Prostate gland (tissue), 2 donors: ENCODE measurements around the gene CRIP2. TPM values are rescaled to one million over a fixed set of nuclear protein-coding genes. Genes with fewer than 3 reads are reported as not detected.

Experiments
- DNase-seq: peaks from one replicate; pipeline ENCODE4 v3.0.0-alpha.2; 2019; ENCODE audit warnings: low spot score
- H3K27ac ChIP-seq, 2 donors: fragments of 200-600 bp; sonication (generic); 2 replicates each; pipeline ENCODE4 v1.5.1; 2017 to 2019
- H3K27me3 ChIP-seq: fragments of 200-600 bp; sonication (generic); replicated peaks from 2 replicates; pipeline ENCODE4 v1.5.1; 2019; ENCODE audit not compliant: insufficient read depth
- H3K36me3 ChIP-seq, 2 donors: fragments of 200-600 bp; sonication (generic); 1 replicate in 1 of 2; 2 replicates in 1 of 2; pipeline versions ENCODE4 v1.5.1 to v1.8.1; 2017 to 2019
- H3K4me1 ChIP-seq: fragments of 200-600 bp; sonication (generic); replicated peaks from 2 replicates; pipeline ENCODE4 v1.5.1; 2019
- H3K4me3 ChIP-seq, 2 donors: fragments of 200-600 bp; sonication (generic); 2 replicates each; pipeline ENCODE4 v1.5.1; 2017 to 2019
- H3K9me3 ChIP-seq: fragments of 200-600 bp; sonication (generic); 2 replicates; pipeline ENCODE4 v1.5.1; 2017
- POLR2A ChIP-seq: fragments of 450-650 bp; IDR thresholded peaks from one replicate; pipeline ENCODE4 v1.6.1; 2016; ENCODE audit warnings: antibody characterized with exemption, mild to moderate bottlenecking
- POLR2AphosphoS5 ChIP-seq: sonication (generic); formaldehyde crosslinking; IDR thresholded peaks from one replicate; pipeline ENCODE4 v1.6.1; 2017; ENCODE audit warnings: antibody characterized with exemption
- whole genome bisulfite sequencing: methylation state at CpG from one replicate; pipeline ENCODE4 v1.1.5; 2018; 5-methylcytosine and 5-hydroxymethylcytosine counted together
- intact Hi-C: fragments of 100-400 bp; cut with DNase I; formaldehyde crosslinking; loops from one replicate; pipeline ENCODE4 v1.14.2; 2022
- total RNA-seq, 2 donors: library from RNA; depleted of rRNA; stranded (reverse); fragments of >200 nt; gene quantifications; one replicate each; pipeline ENCODE4 v1.1.0, GENCODE V29; 2016
- TF ChIP-seq, protein P1 (sequence below), 4 experiments: fragments of 200-600 bp in 2 of 4; fragments of 450-650 bp in 2 of 4; sonication (generic) in 2 of 4; IDR thresholded peaks; 1 replicate in 3 of 4; 2 replicates in 1 of 4; pipeline ENCODE4 v1.5.1; 2016 to 2019; ENCODE audit warnings: antibody characterized with exemption in 4 of 4, mild to moderate bottlenecking in 2 of 4, moderate library complexity in 2 of 4

Gene CRIP2
- total RNA-seq, 2 donors from 2014 or later: 86.7 to 134 TPM

DNA sequence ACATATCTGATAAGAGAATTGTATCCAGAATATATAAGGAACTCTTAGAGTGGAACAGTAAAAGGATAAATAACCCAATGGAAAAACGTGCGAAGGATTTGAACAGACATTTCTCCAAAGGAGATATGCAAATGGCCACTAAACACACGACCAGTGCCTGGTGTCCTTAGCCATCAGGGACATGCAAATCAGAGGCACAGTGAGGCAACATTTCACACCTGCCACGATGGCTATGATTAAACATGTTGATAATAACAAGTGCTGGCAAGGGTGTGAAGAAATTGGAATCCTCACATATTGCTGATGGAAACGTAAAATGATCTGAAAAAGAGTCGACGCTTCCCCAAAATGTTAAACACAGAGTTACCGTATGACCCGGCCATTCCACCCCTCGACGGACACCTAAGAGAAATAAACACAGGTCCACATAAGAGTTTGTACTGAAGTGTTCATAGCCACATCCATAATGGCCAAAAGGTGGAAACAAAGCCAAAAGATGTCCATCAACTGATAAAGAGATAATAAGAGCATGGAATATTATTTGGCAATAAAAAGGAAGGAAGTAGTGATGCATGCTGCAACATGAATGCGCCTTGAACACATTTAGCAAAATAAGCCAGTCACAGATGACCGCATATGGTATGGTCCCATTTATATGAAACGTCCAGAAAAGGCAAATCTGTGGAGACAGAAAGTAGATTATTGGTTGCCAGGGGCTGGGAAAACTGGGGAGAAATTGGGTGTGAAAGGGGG lies 45.5 kb downstream of the CRIP2 start:
- WGBS: 62% methylated on average over 14 of the region's 14 CpGs
- H3K9me3 ChIP-seq: no peaks in the 10 kb centered on the region
- H3K27ac ChIP-seq: no peak overlapping the region
- no peaks in the 10 kb centered on the region for H3K4me1 ChIP-seq
- DNase-seq: no peak
- H3K36me3 ChIP-seq: no peaks in the 10 kb centered on the region
- TF ChIP-seq, protein P1, sequence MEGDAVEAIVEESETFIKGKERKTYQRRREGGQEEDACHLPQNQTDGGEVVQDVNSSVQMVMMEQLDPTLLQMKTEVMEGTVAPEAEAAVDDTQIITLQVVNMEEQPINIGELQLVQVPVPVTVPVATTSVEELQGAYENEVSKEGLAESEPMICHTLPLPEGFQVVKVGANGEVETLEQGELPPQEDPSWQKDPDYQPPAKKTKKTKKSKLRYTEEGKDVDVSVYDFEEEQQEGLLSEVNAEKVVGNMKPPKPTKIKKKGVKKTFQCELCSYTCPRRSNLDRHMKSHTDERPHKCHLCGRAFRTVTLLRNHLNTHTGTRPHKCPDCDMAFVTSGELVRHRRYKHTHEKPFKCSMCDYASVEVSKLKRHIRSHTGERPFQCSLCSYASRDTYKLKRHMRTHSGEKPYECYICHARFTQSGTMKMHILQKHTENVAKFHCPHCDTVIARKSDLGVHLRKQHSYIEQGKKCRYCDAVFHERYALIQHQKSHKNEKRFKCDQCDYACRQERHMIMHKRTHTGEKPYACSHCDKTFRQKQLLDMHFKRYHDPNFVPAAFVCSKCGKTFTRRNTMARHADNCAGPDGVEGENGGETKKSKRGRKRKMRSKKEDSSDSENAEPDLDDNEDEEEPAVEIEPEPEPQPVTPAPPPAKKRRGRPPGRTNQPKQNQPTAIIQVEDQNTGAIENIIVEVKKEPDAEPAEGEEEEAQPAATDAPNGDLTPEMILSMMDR (IDR thresholded peaks at IDR 0.05): no peak
- TF ChIP-seq POLR2A (no peak), POLR2AphosphoS5 (no peak)
- intact Hi-C loops: no loop called here
- no peak overlapping the region for H3K4me3 ChIP-seq
- H3K27me3 ChIP-seq: no peaks in the 10 kb centered on the region

DNA sequence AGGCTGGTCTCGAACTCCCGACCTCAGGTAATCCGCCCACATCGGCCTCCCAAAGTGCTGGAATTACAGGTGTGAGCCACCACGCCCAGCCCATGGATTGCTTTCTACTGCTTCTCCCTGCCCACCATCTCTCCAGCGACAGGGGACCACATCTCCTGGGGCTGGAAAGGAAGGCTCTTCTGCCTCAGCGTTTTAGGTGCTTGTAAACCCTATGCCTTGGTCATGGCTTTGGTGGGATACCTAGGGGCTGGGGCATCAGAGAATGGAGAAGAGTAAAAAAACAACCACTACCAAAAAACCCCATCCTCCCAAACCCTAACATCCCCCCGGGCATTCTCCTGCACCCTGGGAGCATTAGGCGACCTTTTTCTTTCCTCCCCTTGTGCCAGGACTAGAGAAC lies 50.7 kb downstream of the CRIP2 start:
- WGBS: 92% methylated on average over 9 of the region's 9 CpGs
- no peak overlapping the region for H3K27ac ChIP-seq
- intact Hi-C loops: no loop called here
- H3K36me3 ChIP-seq: no peaks in the 10 kb centered on the region
- H3K4me3 ChIP-seq: no peak overlapping the region
- no peak for DNase-seq
- H3K9me3 ChIP-seq: no peaks in the 10 kb centered on the region
- no peak for TF ChIP-seq POLR2A
- no peaks in the 10 kb centered on the region for H3K27me3 ChIP-seq
- peaks cover 22% of the 10 kb centered on the region for H3K4me1 ChIP-seq

DNA sequence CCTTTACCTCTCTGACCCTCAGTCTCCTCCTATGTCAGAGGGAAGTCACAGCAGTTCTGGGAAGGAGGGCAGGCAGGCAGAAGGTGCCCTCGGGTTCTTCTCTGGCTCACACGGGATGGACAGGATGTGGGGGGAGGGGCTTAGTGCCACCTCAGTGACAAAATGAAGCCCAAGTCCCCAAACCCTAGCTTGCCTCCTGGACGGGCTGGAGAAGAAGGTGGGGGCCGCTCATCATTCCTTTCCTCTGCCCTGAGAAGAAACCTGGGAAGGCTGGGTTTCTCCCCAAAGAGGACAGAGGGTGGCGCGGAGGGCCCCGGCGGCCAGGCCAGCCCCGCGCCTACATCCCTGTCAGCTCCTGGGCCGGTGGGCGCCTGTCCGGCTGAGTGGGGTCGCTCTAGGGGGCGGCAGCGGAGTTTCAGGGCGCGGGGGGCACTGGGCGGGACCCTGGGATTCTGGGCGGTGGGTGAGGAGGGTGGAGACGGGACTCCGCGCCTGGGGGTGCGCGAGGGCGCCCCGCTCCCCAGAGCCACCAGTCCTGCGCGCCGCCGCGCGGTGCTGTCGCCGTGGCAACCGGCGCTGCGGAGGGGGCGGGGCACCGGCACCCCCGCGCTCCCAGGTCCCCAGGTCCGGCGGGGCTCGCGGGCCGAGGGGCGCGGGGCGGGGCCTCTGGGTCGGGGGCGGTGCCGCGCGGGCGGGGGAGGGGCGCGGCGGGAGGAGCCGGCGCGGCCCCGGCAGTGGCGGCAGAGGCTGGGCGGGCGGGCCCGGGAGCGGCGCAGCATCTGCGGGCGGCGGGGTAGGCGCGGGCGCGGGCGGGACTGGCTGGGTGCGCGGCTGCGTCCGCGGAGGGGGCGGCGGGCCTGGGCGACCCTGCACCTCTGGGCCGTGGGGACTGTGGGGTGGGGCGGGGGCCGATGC lies 51.5 kb downstream of the CRIP2 start, which contains the start of gene TMEM121:
TSS of gene TMEM121 (plus strand) at position 723 of the 915 bp plus-strand sequence. CDS start 2,252 bp downstream, outside the sequence.
- Histone ChIP-seq H3K27me3 (no peaks in the 10 kb centered on the region), H3K4me3 (peak within 1 kb of the TSS; percentile 46 to 57), H3K9me3 (no peaks in the 10 kb centered on the region), H3K27ac (peak within 1 kb of the TSS; percentile 1 to 50), H3K4me1 (peaks cover 22% of the 10 kb centered on the region), H3K36me3 (no peaks in the 10 kb centered on the region)
- intact Hi-C loops: no loop called here
- no peak for DNase-seq
- no peak for TF ChIP-seq POLR2AphosphoS5
- TF ChIP-seq POLR2A: no peak
- TF ChIP-seq, protein P1 (IDR thresholded peaks at IDR 0.05): no peak
- WGBS: 2% methylated on average over 39 of the region's 88 CpGs

DNA sequence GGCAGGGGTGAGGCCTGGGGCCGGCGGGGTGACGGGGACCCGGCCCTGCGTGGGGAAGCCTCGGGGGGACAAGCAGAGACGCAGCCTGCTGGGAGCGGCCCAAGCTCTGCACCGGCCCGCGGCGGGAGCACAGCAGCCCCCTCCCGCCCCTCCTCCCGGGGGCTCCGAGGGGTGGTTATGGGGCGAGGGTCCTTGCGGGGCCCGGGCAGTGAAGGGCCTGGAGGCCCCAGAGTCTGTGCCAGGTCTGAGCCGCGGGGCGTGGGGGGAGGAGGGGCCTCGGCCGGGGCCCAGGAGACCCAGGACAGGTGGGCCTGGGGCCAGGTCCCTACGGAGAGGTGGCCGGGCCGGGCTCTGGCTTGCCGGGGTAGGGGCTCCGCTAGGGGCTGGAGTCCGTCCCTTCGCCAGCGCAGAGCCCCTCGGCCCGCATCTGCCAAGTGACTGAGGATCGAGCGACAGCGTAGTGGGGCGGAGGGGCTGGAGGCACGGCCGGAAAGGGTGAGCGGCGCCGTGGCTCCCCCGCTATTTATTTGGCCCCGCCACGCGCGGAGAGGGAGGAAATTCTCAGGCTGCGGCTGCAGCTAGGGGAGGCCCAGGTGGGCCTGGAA lies 52.3 kb downstream of the CRIP2 start:
- H3K4me3 ChIP-seq: peak overlapping the region; percentile 46 to 57
- 1% methylated on average over 34 of the region's 48 CpGs for WGBS
- peak overlapping the region; percentile 1 to 23 for H3K27ac ChIP-seq
- no peaks in the 10 kb centered on the region for H3K27me3 ChIP-seq
- peaks cover 22% of the 10 kb centered on the region for H3K4me1 ChIP-seq
- DNase-seq: no peak
- H3K9me3 ChIP-seq: no peaks in the 10 kb centered on the region
- intact Hi-C loops: no loop called here
- H3K36me3 ChIP-seq: no peaks in the 10 kb centered on the region
- TF ChIP-seq POLR2A: no peak

DNA sequence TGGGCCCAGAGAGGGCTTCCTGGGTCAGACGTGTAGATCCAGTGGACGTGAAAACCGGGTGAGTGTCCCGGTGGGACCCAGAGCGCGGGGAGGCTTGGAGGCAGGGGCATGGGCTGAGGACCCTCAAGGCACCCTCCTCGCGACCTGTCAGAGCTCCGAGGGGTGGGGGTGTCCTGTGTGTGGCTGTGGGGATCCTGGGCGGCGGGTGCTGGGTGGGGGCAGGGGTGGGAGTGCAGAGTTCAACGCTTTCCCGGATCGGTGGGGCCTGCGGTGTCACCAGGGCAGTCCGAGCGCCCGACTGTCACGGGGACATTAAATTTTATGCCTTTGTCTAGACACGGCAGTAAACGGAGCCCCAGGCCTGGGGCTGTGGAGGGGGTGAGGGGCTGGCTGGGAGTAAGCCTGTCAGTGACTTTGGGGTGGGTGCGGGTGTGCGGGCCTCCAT lies 52.8 kb downstream of the CRIP2 start:
- no peaks in the 10 kb centered on the region for H3K27me3 ChIP-seq
- DNase-seq: no peak
- H3K4me1 ChIP-seq: peaks cover 22% of the 10 kb centered on the region
- intact Hi-C loops: no loop called here
- 13% methylated on average over 23 of the region's 23 CpGs for WGBS
- H3K36me3 ChIP-seq: no peaks in the 10 kb centered on the region
- H3K9me3 ChIP-seq: no peaks in the 10 kb centered on the region
- TF ChIP-seq, protein P1 (IDR thresholded peaks at IDR 0.05): no peak
- TF ChIP-seq POLR2A: no peak
- TF ChIP-seq POLR2AphosphoS5: no peak
- peak overlapping the region; percentile 46 to 57 for H3K4me3 ChIP-seq
- H3K27ac ChIP-seq: peak overlapping the region in 1 of 2 donors; percentile 1
